Ishikawa (cell line): ENCODE data around the gene CFAP44.

Source experiments
- CEBPB ChIP-seq: IDR thresholded peaks from 2 replicates; pipeline ENCODE4 v1.6.1; 2012
- CREB1 ChIP-seq: IDR thresholded peaks from 2 replicates; pipeline ENCODE4 v1.6.1; 2012; ENCODE audit warnings: low read depth
- EGR1 ChIP-seq: IDR thresholded peaks from 2 replicates; pipeline ENCODE4 v1.6.1; 2012
- EP300 ChIP-seq: IDR thresholded peaks from 2 replicates; pipeline ENCODE4 v1.6.1; 2012; ENCODE audit warnings: borderline replicate concordance
- FOXM1 ChIP-seq: IDR thresholded peaks from 2 replicates; pipeline ENCODE4 v1.6.1; 2012; ENCODE audit warnings: low read depth, borderline replicate concordance
- NFIC ChIP-seq: IDR thresholded peaks from 2 replicates; pipeline ENCODE4 v1.6.1; 2012
- RAD21 ChIP-seq: IDR thresholded peaks from 2 replicates; pipeline ENCODE4 v1.6.1; 2012; ENCODE audit warnings: low read depth
- TAF1 ChIP-seq: IDR thresholded peaks from 2 replicates; pipeline ENCODE4 v1.6.1; 2012; ENCODE audit warnings: low read depth, mild to moderate bottlenecking
- TCF12 ChIP-seq: IDR thresholded peaks from 2 replicates; pipeline ENCODE4 v1.6.1; 2012; ENCODE audit warnings: low read depth
- TEAD4 ChIP-seq: IDR thresholded peaks from 2 replicates; pipeline ENCODE4 v1.6.1; 2012
- YY1 ChIP-seq: IDR thresholded peaks from 2 replicates; pipeline ENCODE4 v1.6.1; 2012; ENCODE audit warnings: low read depth
- ZBTB7A ChIP-seq: IDR thresholded peaks from 2 replicates; pipeline ENCODE4 v1.6.1; 2012; ENCODE audit warnings: low read depth
- TF ChIP-seq, protein P1 (sequence below): IDR thresholded peaks from 2 replicates; pipeline ENCODE4 v1.6.1; 2012
- TF ChIP-seq, protein P2 (sequence below): IDR thresholded peaks from 2 replicates; pipeline ENCODE4 v1.6.1; 2012
- TF ChIP-seq, protein P3 (sequence below): IDR thresholded peaks from 2 replicates; pipeline ENCODE4 v1.6.1; 2012; ENCODE audit warnings: low read depth, mild to moderate bottlenecking

CFAP44 gene

DNA sequence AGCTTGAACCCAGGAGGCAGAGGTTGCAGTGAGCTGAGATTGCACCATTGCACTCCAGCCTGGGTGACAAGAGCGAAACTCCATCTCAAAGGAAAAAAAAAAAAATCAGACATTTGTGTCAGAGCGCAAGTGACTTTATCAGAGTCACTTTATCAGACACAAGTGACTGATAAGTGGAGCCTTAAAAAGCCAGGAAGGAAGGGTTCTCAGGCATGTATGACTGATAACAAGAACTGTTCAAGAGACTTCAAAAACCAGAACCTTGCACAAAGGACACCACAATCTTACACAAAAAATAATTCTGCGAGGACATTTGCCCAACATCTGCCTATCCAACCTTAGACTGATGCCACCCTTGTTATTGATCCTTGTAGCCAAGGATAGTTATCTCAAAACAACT is 13.3 kb upstream of the CFAP44 start:
- TF ChIP-seq, protein P1, sequence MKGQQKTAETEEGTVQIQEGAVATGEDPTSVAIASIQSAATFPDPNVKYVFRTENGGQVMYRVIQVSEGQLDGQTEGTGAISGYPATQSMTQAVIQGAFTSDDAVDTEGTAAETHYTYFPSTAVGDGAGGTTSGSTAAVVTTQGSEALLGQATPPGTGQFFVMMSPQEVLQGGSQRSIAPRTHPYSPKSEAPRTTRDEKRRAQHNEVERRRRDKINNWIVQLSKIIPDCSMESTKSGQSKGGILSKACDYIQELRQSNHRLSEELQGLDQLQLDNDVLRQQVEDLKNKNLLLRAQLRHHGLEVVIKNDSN: no peak
- TF ChIP-seq ZBTB7A (no peak), RAD21 (no peak), TAF1 (no peak)
- TF ChIP-seq, protein P2, sequence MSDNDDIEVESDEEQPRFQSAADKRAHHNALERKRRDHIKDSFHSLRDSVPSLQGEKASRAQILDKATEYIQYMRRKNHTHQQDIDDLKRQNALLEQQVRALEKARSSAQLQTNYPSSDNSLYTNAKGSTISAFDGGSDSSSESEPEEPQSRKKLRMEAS: no peak

DNA sequence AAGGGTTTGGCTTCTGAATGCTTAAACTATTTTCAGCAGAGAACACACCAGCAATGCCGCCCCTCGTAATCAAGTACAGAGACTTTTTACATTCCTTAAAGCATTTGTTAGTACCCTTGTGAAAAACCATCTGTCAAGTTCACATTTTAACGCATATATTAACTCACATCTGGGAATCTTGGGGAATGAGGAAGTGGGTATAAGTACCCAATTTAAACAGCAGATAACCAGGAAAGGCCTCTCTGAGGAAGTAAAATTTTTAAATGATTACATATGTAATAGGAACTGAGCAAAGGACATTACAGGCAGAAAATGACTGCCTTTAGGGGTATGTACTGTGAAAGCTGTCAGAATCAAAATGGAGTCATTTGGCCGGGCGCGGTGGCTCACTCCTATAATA is 12.8 kb upstream of the CFAP44 start:
- TF ChIP-seq ZBTB7A (no peak), EGR1 (no peak), CREB1 (no peak), NFIC (no peak)
- TF ChIP-seq, protein P3, sequence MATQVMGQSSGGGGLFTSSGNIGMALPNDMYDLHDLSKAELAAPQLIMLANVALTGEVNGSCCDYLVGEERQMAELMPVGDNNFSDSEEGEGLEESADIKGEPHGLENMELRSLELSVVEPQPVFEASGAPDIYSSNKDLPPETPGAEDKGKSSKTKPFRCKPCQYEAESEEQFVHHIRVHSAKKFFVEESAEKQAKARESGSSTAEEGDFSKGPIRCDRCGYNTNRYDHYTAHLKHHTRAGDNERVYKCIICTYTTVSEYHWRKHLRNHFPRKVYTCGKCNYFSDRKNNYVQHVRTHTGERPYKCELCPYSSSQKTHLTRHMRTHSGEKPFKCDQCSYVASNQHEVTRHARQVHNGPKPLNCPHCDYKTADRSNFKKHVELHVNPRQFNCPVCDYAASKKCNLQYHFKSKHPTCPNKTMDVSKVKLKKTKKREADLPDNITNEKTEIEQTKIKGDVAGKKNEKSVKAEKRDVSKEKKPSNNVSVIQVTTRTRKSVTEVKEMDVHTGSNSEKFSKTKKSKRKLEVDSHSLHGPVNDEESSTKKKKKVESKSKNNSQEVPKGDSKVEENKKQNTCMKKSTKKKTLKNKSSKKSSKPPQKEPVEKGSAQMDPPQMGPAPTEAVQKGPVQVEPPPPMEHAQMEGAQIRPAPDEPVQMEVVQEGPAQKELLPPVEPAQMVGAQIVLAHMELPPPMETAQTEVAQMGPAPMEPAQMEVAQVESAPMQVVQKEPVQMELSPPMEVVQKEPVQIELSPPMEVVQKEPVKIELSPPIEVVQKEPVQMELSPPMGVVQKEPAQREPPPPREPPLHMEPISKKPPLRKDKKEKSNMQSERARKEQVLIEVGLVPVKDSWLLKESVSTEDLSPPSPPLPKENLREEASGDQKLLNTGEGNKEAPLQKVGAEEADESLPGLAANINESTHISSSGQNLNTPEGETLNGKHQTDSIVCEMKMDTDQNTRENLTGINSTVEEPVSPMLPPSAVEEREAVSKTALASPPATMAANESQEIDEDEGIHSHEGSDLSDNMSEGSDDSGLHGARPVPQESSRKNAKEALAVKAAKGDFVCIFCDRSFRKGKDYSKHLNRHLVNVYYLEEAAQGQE: no peak
- TF ChIP-seq, protein P2: no peak

DNA sequence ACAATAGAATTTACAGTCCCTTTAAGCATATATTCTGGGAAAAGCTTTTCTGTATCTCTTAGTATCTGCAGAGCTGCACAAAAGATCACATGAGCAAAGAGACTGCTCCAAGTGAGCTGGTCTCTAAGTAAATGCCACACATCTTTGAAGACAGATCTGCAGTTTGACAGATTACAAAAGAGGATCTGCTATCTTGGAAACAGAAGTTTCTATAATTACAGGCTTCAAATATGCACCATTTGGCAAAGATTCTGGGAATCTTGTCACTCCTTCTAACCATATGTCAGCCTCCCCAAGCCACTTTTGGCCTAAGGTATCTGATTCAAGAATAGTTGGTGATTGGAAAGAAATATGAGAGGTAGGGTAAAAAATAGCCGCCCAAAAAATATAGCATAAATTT is 9.6 kb upstream of the CFAP44 start:
- TF ChIP-seq FOXM1 (no peak), CREB1 (no peak), TEAD4 (no peak), YY1 (no peak), EP300 (no peak), TAF1 (no peak), ZBTB7A (no peak), EGR1 (no peak), NFIC (no peak), RAD21 (no peak), CEBPB (no peak), TCF12 (no peak)
- TF ChIP-seq, protein P1: no peak
- TF ChIP-seq, protein P3: no peak
- TF ChIP-seq, protein P2: no peak

DNA sequence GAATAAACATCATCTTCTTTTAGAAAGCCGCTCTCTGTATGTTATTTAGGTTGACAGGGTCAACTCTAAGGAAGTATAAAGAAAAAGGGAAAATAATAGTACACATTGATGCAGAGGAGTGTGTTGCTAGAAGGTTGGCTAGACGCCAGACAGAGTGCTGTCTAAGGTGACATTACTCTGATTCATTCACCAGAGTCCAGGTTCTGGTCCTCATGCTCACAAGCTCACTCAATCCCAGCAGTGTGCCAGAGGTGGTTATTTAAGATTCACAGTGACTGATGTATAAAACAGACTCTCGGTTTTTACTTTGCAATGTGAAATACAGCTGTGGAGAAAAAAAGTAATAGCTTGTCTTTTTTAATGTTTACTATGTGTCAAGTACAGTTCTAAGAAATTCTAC is 1.7 kb downstream of the CFAP44 start:
- TF ChIP-seq RAD21 (no peak), TAF1 (no peak), TCF12 (no peak), ZBTB7A (no peak)

DNA sequence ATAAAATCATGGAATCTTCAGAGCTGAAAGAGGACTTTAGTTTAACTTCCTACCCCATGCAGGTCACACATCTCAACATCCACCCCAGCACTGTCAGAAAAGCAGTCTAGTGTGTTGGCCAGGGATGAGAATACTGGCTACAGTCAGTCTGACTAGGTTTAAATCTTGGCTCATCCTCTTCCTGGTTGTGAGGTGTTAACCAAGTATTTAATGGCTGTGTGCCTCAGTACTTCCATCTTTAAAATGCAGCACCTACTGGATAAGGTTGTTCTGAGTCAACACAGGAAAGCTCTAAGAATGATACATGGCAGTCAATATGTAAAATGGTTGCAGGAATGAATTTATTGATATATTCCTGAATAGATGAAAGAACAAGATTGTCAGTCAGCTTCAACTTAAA is 3.1 kb downstream of the CFAP44 start:
- TF ChIP-seq EP300: no peak
- TF ChIP-seq NFIC: no peak
- no peak for TF ChIP-seq FOXM1
- TF ChIP-seq RAD21: no peak
- no peak for TF ChIP-seq TCF12
- TF ChIP-seq TAF1: no peak
- TF ChIP-seq YY1: no peak
- TF ChIP-seq CEBPB: no peak
- TF ChIP-seq EGR1: no peak
- TF ChIP-seq, protein P1: no peak
- TF ChIP-seq ZBTB7A: no peak
- no peak for TF ChIP-seq TEAD4

DNA sequence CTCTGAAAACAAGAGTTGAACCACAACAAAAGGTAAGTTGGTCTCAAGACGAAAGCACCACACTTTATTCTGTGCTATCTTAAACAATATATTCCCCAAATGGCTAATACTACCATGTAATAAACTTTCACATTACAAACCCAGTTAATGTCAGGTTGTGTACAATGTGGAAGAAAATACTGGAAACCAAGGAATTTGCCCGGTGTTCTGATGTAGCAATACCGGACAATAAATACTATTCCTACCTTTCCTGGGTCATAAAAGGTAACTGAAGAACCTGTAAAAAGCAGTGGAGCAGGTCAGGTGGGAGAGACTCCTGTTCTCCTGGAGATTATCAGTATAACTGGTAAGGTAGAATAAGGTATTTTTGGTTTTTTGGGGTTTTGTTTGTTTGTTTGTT is 3.9 kb downstream of the CFAP44 start:
- TF ChIP-seq RAD21: no peak
- no peak for TF ChIP-seq FOXM1
- no peak for TF ChIP-seq YY1
- TF ChIP-seq EGR1: no peak
- TF ChIP-seq, protein P2: no peak
- TF ChIP-seq, protein P3: no peak
- no peak for TF ChIP-seq ZBTB7A
- no peak for TF ChIP-seq TEAD4
